Activated CD8-positive, alpha-beta memory T cell treated with anti-CD3 and anti-CD28 coated beads for 1 hour (primary cell): ENCODE data around the gene CUL5.
"Not testable (repeated sequence)": the region's sequence is repeated elsewhere in the genome, so short reads cannot be mapped to it uniquely, and the experiment has no call there.

ENCODE experiments used
- DNase-seq, 2 donors: peaks; one replicate each; pipeline ENCODE4 v3.0.0-alpha.2; 2020; ENCODE audit warnings: low read depth in 1 of 2; ENCODE audit errors: extremely low read depth in 1 of 2

CUL5 gene

GRCh38 chr11:108019870-108020540, 11.3 kb downstream of the CUL5 start:
- DNase-seq: no peak

GRCh38 chr11:108025387-108026080, 16.8 kb downstream of the CUL5 start:
- DNase-seq: no peak

- DNase-seq: no peak
These were observed 18.4 kb downstream of the CUL5 start for GRCh38 chr11:108027057-108027456.

DNA sequence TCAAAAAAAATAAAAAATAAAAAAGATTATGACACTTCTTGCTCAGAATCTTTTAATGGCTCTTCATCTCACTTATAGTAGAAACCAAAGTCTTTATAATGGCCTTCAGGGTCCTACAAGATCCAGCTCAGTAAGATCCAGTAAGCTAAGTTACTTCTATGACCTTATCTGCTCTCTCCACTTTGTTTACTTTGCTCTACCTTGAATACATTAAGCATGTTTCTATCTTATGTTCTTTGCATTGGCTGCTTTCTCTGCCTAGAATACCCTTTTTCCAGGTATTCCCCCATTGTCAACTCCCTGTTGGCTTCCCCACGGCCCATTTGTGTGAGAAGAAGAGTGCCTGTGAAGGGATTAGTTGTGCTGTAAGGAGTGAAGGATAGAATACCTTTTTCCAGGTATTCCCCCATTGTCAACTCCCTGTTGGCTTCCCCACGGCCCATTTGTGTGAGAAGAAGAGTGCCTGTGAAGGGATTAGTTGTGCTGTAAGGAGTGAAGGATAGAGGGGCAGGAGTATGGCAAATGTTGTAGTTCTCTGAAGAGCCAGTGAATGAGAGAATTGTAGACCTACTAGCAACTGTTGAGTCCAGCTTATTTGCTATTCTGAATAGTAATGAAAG, 20.2 kb downstream of the CUL5 start:
- DNase-seq: not testable (repeated sequence)

DNA sequence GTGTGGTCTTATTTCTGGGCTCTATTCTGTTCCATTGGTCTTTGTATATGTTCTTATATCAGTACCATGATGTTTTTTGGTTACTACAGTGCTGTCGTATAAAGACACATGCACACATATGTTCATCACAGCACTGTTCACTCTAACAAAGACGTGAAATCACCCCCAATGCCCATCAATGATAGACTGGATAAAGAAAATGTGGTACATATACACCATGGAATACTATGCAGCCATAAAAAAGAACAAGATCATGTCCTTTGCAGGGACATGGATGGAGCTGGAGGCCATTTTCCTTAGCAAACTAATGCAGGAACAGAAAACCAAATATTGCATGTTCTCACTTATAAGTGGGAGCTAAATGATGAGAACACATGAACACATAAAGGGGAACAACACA, 22.9 kb downstream of the CUL5 start:
- not testable (repeated sequence) for DNase-seq

DNA sequence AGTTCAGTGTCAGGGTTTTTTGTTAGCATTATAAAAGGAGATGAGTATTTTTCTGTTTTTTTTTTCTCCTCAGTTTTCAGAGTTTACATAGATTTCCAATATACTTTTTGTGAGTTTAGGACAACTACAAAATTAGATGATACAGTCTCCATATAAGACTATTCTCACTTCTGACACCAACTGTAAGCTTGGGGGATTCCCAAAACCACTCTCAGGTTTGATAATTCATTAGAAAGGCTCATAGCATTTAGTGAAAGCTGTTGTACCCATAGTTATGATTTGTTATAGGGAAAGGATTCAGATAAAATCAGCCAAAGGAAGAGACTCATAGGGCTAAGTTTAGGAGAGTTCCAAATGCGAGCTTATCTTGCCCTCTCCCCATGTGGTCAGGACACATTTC, 24.1 kb downstream of the CUL5 start:
- no peak for DNase-seq

GRCh38 chr11:108034034-108034433, 25.3 kb downstream of the CUL5 start:
- DNase-seq: no peak

DNA sequence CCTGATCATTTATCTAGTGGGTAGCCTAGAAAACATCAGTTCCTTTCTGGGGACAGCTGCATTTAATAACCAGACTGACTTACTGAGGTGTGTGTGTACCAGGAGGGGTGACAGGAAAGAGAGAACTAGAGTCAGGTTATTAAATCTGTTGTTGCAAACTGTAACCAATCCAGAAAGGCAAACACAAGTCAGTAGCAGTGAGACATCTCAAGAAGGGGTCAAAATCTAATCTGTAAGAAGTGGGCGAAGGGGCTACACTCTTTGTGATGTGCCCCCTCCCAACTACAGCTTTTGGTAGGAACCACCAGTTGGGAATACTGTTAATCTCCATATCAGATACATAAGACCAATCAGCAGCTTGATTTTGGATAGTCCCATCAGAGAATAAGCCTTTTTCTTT, 26.3 kb downstream of the CUL5 start:
- no peak for DNase-seq

DNA sequence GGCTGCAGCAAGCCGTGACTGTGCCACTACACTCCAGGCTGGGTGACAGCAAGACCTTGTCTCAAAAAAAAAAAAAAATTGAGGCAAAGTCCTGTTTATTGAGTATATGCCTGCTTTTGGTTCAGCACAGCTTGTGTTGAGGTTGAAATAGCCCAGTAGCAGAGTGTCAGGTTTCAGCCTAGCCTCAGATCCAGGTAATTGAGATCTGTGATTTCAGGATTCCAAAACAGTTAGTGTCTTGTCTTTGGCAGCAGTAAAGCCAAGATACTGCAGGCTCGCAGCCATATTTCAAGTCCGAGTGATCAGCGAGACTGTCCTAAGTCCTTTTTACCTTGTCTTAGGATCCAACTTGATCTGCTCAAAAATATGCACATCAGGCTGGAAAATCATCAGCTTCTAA, 27.0 kb downstream of the CUL5 start:
- DNase-seq: no peak

- DNase-seq: no peak
These were observed 28.5 kb downstream of the CUL5 start for GRCh38 chr11:108037211-108037610.

GRCh38 chr11:108037636-108038035, 28.9 kb downstream of the CUL5 start:
- DNase-seq: no peak

DNA sequence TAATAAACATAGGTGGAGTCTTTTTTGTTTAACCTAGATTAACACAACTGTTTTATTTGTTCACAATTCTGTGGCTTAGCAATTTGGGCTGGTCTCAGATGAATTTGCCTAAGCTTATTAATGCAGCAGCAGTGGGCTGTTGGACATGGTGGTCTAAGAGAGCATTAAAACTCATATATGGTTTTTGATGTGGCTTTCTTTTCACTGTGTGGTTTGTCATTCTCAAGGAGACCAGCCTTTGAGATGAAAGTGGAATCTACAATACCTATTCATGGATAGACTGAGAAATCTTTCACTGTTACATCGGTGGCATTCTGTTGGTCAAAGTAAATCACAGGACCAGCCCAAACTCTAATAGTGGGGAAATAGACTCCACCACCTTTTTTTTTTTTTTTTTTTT, 39.6 kb downstream of the CUL5 start:
- no peak for DNase-seq

DNA sequence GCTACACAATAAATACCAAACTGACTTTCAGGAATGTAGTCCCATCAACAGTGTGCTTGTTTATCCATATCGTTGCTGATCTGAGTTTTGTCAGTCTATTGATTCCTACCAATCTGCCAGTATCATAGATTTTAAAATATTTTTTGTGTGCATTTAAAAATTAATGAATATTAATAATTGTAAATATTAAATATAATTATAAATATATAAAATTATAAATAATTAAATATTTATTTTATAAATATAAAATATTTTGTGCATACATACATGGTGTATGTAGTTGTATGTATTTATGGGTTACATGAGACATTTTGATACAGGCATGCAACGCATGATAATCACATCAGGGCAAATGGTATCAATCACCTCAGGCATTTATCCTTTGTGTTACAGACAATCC, 53.6 kb downstream of the CUL5 start:
- no peak for DNase-seq

- no peak for DNase-seq
These were observed 54.7 kb downstream of the CUL5 start for GRCh38 chr11:108063410-108063809.

DNA sequence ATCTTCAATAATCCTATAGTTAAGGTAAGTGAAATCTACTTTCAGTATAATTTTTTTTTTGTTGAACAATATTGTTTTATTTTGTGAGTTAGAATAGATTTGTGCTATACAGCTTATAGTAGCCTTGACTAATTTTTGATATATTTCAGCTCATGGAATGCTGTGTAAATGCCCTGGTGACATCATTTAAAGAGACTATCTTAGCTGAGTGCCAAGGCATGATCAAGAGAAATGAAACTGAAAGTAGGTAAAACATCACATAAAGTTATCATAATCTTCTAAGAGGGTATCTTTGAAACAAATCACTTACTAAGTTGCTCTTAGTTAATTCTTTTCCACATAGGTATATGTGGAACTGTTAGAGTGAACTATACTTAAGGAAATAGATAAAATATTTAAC, 61.2 kb downstream of the CUL5 start:
- DNase-seq: no peak

GRCh38 chr11:108084811-108085210, 76.1 kb downstream of the CUL5 start:
- no peak for DNase-seq

DNA sequence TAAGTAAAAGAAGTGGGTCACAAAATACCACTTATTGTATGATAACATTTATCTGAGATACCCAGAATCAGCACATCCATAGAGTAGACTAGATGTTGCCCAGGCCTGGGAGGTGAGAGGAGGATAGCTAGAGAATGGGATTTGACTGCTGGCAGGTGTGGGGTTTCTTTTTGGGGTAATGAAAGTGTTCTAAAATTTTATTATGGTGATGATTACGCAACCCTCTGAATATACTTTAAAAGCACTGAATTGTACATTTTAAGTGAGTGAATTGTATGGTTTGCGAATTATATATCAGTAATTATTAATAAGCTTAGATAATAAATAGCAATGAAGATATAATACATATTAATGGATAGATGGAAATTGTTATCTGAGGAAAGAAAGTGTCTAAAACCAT, 77.0 kb downstream of the CUL5 start:
- DNase-seq: no peak

DNA sequence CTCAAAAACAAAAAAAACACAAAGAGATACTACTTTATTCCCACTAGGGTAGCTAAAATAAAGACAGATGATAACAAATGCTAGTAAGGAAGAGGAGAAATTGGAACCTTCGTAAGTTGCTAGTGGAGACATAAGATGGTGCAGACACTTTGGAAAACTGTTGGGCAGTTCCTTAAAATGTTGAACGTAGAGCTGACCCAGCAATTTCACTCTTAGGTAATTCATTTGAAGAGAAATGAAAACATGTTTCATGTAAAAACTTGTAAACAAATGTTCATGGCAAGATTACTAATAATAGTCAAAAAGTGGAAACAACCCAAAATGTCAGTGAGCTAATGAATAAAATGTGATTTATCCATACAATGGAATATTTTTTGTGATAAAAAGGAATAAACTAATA, 83.4 kb downstream of the CUL5 start:
- no peak for DNase-seq

DNA sequence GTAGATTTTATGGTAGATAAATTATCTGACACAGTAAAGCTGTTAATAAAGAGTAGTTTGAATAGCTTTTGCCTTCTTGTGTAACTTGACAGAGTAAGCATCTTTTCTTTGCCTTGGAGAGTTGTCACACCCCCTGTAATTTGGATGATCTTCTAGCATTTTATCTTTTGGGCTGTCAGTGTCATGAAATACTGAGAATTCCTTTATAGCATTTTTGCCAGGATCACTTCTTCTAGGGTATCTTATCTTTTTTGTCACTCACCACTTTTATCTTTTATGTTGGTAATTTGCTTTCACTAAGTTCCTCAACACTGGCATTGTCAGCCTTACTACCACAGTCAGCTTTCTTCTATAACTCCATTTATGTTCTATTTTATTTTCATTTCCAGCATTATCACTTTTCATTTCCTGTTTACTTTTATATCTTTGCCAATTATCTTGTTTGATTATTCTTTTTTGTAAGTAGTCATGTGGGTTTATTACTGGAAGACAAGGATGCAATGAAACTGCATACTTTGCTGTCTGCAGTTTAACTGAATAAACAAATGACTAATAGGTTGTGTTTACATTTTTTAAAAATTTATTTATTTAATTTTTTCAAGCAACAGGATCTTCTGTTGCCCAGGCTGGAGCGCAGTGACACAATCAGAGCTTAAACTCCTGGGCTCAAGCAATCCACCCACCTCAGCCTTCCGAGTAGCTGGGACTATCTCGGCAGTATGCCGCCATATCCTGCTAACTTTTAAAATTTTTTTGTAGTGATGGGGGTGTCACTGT, 84.6 kb downstream of the CUL5 start:
- no peak for DNase-seq

DNA sequence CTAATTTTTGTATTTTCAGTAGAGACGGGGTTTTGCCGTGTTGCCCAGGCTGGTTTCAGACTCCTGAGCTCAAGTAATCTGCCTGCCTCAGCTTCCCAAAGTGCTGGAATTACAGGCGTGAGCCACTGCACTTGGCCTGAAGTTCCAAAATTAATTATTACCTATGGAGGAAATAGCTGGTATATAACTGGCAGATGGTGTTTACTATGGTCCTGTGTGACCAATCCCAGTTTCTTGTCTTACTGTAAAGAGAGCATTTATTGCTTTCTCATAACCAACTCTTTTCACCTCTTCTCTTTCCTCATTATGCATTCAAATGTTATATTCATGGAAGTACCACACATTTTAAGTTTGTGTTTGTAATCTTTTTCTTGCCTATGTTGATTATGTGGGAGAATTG, 88.5 kb downstream of the CUL5 start:
- no peak for DNase-seq

- no peak for DNase-seq
These were observed 92.5 kb downstream of the CUL5 start for GRCh38 chr11:108101090-108101775.
